ENCODE data around the gene RPL13.

Gene RPL13

DNA sequence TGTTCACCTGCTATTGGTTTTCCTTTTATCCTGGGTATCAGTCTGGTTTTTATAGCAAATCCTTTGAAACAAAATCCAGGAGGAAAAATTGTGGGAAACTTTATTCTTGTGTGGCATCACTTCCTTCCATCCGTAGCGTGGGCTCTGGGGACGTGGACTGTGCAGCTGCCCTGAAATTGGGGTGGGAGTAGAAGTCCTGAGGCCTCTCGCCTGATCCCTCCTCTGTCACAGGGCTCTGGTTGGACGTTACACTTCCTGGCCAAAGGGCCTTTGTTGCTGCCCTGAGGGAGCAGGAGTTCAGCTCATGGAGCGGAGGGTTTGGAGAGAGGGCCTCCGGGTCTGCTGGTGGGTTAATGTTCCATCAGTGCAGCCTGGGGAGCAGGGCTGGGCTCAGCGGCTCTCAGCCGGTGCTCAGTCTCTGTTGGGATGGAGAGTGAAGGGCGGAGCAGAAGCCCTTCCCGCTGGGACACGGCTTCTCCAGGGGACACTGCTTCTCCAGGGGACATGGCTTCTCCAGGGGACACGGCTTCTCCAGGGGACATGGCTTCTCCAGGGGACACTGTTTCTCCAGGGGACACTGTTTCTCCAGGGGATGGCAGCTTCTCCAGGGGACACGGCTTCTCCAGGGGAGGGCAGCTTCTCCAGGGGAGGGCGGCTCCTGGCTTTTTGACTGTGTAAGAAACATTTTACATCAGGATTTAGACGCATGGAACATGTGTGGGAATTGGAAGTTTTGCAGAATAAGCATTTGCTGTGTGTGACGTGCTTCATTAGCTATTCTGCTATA lies 15.2 kb upstream of the RPL13 start:
- no peak for DNase-seq

GRCh38 chr16:89545831-89546574 lies 14.5 kb upstream of the RPL13 start:
- no peak for DNase-seq

DNA sequence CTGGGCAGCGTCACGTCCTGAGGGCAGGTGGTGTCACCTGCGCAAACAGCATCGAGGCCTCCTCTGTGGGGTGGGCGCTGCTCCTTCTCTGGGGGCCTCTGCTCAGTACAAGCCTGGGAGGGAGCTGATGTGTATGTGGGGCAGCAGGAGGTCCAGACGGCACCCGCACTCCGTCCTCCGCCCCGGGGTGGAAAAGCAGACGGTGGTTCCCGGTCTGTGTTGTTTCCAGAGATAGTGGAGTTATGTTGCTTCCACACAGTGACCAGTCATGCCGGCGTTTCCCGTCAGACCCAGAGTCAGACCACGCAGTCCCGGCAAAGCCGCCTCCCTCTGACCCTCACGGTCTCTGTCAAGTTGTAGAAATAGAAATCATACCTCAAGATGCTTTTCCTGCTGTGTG lies 13.7 kb upstream of the RPL13 start:
- no peak for DNase-seq

- no peak for DNase-seq
Observed at GRCh38 chr16:89547291-89547690, 13.2 kb upstream of the RPL13 start.

- no peak for DNase-seq
Observed at GRCh38 chr16:89547860-89548259, 12.6 kb upstream of the RPL13 start.

- no peak for DNase-seq
Observed at GRCh38 chr16:89548344-89549006, 12.0 kb upstream of the RPL13 start.

DNA sequence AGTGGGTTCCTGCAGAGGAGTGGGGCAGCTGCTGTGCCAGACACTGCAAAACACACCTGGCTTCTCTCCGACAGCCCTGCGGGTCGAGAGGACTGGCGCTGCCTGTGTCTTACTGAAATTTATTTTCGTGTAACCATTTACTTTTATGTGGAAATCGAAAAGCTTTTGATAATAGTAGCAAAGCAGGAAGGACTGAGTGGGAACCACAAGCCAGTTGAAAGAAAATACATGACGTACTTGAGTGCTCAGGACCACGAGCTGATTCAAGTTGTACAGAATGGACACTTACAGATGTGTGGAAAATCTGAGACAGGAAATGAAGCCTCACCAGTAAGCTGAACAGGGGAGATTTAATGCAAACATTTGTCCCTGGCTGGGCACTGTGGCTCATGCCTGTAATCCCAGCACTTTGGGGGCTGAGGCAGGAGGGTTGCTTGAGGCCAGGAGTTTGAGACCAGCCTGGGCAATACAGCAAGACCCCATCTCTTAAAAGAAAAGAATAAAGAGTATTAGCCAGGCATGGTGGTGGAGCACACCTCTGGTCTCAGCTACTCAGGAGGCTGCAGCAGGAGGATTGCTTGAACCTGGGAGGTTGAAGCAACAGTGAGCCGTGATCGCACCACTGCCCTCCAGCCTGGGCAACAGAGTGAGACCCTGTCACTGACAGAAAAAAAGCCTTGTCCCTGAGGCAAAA lies 11.3 kb upstream of the RPL13 start:
- DNase-seq, result no peak

- DNase-seq, result no peak
Observed at GRCh38 chr16:89550421-89551007, 10.0 kb upstream of the RPL13 start.

- DNase-seq, result no peak
Observed at GRCh38 chr16:89552329-89552728, 8.2 kb upstream of the RPL13 start.

DNA sequence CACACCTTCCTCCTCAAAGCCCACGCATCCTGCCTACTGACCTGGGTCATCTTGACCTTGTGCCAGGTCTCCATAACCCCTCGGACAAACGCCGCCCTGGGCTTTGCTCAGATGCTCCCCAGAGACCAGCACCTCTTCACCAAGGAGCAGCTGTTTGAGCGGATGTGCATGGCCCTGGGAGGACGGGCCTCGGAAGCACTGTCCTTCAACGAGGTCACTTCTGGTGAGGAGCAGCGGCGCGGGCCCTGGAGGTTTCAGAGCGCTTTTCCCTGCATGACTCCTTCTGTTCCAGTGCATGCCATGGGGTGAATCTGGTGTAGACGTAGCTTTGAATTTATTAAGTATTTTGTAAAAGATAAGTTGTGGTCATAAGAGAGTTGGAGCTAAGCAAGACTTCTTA lies 7.6 kb upstream of the RPL13 start:
- DNase-seq, result no peak

DNA sequence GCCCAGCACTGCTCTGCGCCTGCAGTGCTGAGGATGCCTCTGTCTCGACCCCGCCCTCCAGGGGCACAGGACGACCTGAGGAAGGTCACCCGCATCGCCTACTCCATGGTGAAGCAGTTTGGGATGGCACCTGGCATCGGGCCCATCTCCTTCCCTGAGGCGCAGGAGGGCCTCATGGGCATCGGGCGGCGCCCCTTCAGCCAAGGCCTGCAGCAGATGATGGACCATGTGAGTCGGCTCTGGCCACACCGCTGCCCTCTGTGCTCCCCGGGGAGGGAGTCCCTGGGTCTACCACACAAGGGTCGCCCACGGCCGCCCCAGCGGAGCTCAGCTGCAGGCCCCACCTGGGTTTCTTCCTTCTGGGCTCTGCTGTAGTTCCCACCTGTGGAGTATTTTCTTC lies 6.7 kb upstream of the RPL13 start:
- DNase-seq, result no peak

- DNase-seq, result no peak
Observed at GRCh38 chr16:89554343-89554742, 6.1 kb upstream of the RPL13 start.

DNA sequence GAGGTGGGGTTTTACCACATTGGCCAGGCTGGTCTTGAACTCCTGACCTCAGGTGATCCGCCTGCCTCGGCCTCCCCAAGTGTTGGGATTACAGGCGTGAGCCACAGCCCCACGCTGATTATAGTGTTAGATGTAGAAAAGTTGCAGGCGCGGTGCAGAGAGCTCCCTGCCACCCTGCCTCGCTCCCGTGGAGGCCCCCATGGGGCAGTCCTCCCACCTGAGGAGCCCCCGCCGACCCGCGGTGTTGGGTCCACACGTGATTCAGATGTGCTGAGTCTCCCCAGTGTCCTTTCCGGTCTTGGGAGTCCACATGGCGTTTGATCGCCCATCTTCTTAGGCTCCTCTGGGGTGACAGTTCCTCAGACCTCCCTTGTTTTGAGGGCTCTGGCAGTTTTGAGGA lies 5.2 kb upstream of the RPL13 start:
- DNase-seq, result no peak

- DNase-seq, result no peak
Observed at GRCh38 chr16:89555780-89556179, 4.7 kb upstream of the RPL13 start.

GRCh38 chr16:89556750-89557689 lies 3.5 kb upstream of the RPL13 start:
- no peak for DNase-seq

DNA sequence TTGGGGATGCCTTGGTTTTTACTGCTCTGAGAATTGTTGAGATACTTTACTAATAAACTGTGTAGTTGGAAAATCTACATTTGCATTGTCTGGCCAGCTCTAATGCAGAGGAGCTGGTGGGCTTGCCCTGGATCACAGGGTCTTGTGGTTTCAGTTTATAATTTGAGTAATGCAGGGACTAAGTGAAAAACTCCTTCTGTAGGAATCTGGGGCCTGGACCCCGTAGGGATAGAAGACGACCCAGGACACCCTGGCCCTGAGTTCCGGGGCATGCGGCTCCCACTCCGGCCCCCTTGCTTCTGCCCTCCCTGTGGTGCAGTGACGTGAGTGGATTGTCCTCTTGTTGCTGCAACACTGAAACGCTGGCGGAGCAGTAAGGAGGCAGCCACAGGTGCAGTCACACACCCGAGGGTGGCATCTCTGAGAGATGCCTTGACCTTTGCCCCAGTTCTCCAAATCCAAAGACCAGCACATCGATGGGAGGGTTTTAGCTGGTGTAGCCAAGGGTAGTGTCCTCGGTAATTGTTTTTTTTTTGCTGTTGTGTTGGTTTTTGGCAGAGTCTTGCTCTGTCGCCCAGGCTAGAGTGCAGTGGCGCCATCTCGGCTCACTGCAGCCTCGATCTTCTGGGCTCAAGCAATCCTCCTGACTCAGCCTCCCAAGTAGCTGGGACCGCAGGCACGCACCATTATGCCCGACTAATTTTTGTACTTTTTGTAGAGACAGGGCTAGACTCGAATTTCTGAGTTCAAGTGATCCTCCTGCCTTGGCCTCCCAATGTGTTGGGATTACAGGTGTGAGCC lies 2.6 kb upstream of the RPL13 start:
- DNase-seq, result no peak

DNA sequence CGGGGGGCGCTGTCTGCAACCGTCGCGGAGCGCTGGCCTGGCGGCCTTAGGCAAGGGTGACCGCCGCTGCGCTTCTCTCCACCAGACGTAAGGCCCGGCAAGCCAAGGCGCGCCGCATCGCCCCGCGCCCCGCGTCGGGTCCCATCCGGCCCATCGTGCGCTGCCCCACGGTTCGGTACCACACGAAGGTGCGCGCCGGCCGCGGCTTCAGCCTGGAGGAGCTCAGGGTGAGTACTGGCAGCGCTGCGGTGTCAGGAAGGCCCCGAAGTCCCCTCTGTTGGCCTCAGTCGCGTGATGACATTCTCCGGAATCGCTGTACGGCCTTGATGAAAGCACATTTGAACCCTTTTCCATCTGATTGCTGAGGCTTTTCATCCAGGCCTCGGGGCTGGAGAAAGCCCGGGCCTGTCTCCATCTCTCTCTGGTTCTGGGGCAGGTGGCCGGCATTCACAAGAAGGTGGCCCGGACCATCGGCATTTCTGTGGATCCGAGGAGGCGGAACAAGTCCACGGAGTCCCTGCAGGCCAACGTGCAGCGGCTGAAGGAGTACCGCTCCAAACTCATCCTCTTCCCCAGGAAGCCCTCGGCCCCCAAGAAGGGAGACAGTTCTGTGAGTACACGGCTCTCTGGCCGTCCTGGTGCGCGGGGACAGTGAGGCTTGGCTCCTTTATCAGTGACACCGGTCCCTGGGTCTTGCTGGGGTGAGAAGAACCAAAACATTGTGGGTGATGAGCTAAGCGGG lies 831 bp downstream of the RPL13 start:
- DNase-seq, result no peak

DNA sequence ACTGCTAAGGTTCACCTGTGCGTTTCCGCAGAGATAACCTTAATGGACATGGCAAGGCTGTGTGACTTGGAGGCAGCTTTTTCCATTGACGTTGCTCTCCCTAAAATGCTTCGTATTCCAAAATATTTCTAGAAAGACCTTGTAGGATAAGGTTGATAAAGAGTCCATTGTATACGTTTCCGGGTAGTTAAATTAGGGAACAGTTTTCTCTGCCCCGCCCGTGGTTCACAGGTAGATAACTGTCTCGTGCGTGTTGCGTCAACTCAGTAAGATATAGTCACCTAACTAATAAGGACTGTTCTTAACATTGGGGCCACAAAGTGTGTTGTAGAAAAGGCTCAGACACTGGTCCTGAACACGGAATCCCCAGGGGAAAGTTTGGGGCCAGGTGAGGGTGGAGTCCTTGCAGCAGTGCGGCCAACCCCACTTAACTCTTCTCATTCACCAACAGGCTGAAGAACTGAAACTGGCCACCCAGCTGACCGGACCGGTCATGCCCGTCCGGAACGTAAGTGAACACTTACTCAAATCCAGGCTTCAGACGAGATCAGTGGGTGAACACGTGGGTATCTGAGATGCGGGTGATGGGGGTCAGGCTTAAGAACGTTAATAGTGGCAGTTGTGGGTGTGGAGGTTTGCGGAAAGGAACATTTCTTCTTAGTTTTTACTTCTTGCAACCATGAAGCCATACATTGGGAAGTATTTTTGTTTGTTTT lies 1.6 kb downstream of the RPL13 start:
- no peak for DNase-seq

DNA sequence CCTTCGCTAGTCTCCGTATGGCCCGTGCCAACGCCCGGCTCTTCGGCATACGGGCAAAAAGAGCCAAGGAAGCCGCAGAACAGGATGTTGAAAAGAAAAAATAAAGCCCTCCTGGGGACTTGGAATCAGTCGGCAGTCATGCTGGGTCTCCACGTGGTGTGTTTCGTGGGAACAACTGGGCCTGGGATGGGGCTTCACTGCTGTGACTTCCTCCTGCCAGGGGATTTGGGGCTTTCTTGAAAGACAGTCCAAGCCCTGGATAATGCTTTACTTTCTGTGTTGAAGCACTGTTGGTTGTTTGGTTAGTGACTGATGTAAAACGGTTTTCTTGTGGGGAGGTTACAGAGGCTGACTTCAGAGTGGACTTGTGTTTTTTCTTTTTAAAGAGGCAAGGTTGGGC lies 2.5 kb downstream of the RPL13 start:
- no peak for DNase-seq

All from NCI-H1436 treated with DMSO at 0.1 percent for 48 hours (cell line).